ENCODE measurements around the gene CRYGC.
"Not testable (repeated sequence)": the region's sequence is repeated elsewhere in the genome, so short reads cannot be mapped to it uniquely, and the experiment has no call there.

The CRYGC gene

DNA sequence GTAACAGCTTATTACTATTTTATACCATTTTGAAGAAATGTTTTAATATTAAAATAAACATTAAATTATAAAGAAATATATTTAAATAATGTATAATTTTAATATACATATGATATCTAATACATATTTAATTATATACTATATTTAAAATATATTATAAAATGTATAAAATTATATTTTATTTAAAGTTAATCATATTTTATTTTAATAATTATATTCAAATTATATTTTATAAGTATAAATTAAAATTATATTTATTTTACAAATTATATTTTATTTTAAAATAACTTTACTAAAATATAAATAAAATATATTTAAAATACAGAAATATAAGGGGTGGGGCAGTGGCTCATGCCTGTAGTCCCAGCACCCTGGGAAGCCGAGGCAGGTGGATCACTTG, 7.4 kb downstream of the CRYGC start:
- H3K9ac ChIP-seq (ENCODE audit: low read length in 5 of 5), result no peak overlapping the region
- H3K9me3 ChIP-seq (ENCODE audit: control insufficient read depth in 5 of 5, low read length in 5 of 5), result peaks cover 0 to 4% (median 0%) of the 10 kb centered on the region in 5 donors
- no peaks in the 10 kb centered on the region for H3K36me3 ChIP-seq (ENCODE audit: control insufficient read depth in 5 of 5, insufficient read depth in 5 of 5, low read length in 5 of 5)
- peaks cover 0 to 8% (median 5%) of the 10 kb centered on the region in 5 donors for H3K4me1 ChIP-seq (ENCODE audit: control insufficient read depth in 5 of 5, insufficient read depth in 5 of 5, low read length in 5 of 5)
- no peak overlapping the region for H3K4me3 ChIP-seq (ENCODE audit: low read depth in 1 of 5, low read length in 5 of 5)
- no peak overlapping the region for H3K27ac ChIP-seq (ENCODE audit: low read depth, low read length)
- peaks cover 0 to 13% (median 5%) of the 10 kb centered on the region in 5 donors for H3K27me3 ChIP-seq (ENCODE audit: control insufficient read depth in 5 of 5, insufficient read depth in 4 of 5, low read length in 5 of 5)

DNA sequence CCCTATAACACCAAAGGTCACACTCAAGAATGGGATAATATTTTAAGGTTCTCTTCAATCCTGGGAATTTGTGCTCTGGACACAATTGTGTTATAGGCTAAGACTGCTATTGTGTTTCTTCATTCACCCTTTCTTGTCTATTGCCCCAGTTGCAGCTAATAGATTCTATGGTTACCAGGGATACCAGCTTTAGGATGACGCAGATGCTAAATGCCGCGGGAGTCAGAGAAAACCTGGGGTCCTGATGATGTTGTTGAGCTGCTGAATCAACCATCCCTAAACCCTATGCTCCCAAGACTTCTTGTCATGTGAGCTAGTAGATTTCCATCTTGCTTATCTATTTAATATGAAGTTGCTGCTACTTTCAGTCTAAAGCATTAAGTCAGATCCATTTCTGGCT, 10.7 kb downstream of the CRYGC start:
- Histone ChIP-seq H3K27ac (ENCODE audit: low read depth, low read length) (no peak overlapping the region), H3K36me3 (ENCODE audit: control insufficient read depth in 5 of 5, insufficient read depth in 5 of 5, low read length in 5 of 5) (no peaks in the 10 kb centered on the region), H3K27me3 (ENCODE audit: control insufficient read depth in 5 of 5, insufficient read depth in 4 of 5, low read length in 5 of 5) (peaks cover 0 to 2% (median 0%) of the 10 kb centered on the region in 5 donors), H3K4me1 (ENCODE audit: control insufficient read depth in 5 of 5, insufficient read depth in 5 of 5, low read length in 5 of 5) (peaks cover 0 to 2% (median 0%) of the 10 kb centered on the region in 5 donors), H3K4me3 (ENCODE audit: low read depth in 1 of 5, low read length in 5 of 5) (no peak overlapping the region), H3K9me3 (ENCODE audit: control insufficient read depth in 5 of 5, low read length in 5 of 5) (no peaks in the 10 kb centered on the region), H3K9ac (ENCODE audit: low read length in 5 of 5) (no peak overlapping the region)

DNA sequence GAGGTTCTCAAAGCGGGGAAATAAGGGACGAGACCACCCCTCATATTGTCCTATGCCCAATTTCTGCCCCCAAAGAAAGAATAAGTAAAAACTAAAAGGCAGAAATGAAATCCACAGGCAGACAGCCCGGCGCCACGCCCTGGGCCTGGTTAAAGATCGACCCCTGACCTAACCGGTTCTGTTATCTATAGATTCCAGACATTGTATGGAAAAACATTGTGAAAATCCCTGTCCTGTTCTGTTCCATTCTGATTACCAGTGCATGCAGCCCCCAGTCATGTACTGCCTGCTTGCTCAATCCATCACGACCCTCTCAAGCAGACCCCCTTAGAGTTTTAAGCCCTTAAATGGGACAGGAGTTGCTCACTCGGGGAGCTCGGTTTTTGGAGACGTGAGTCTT, 12.2 kb downstream of the CRYGC start:
- not testable (repeated sequence) for H3K4me1 ChIP-seq (ENCODE audit: control insufficient read depth in 5 of 5, insufficient read depth in 5 of 5, low read length in 5 of 5); H3K27me3 ChIP-seq (ENCODE audit: control insufficient read depth in 5 of 5, insufficient read depth in 4 of 5, low read length in 5 of 5); H3K36me3 ChIP-seq (ENCODE audit: control insufficient read depth in 5 of 5, insufficient read depth in 5 of 5, low read length in 5 of 5); H3K9ac ChIP-seq (ENCODE audit: low read length in 5 of 5); H3K4me3 ChIP-seq (ENCODE audit: low read depth in 1 of 5, low read length in 5 of 5); H3K9me3 ChIP-seq (ENCODE audit: control insufficient read depth in 5 of 5, low read length in 5 of 5); H3K27ac ChIP-seq (ENCODE audit: low read depth, low read length)

DNA sequence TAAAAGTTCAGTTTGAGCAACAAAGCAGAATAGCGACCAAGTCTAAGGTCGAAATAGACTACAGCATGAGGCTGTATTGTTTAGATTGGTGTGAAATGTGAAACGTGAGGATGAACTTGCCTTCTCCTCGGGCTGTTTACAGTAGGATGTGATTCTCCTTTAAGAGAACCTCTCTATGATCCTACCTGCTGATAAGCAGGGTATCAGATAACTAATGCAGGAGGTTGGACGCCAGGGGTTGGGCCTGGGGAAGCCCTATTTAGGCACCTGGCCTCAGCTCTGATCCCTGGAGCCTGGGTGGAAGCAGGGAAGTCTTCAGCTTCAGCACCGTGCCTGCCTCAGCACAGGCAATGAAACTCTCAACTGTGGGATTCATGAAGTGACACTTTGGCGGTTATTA, 16.7 kb downstream of the CRYGC start:
- no peak overlapping the region for H3K27ac ChIP-seq (ENCODE audit: low read depth, low read length)
- no peaks in the 10 kb centered on the region for H3K9me3 ChIP-seq (ENCODE audit: control insufficient read depth in 5 of 5, low read length in 5 of 5)
- peaks cover 0 to 10% (median 7%) of the 10 kb centered on the region in 5 donors for H3K27me3 ChIP-seq (ENCODE audit: control insufficient read depth in 5 of 5, insufficient read depth in 4 of 5, low read length in 5 of 5)
- H3K36me3 ChIP-seq (ENCODE audit: control insufficient read depth in 5 of 5, insufficient read depth in 5 of 5, low read length in 5 of 5), result no peaks in the 10 kb centered on the region
- H3K4me1 ChIP-seq (ENCODE audit: control insufficient read depth in 5 of 5, insufficient read depth in 5 of 5, low read length in 5 of 5), result peaks cover 0 to 3% (median 0%) of the 10 kb centered on the region in 5 donors
- no peak overlapping the region for H3K9ac ChIP-seq (ENCODE audit: low read length in 5 of 5)
- no peak overlapping the region for H3K4me3 ChIP-seq (ENCODE audit: low read depth in 1 of 5, low read length in 5 of 5)

DNA sequence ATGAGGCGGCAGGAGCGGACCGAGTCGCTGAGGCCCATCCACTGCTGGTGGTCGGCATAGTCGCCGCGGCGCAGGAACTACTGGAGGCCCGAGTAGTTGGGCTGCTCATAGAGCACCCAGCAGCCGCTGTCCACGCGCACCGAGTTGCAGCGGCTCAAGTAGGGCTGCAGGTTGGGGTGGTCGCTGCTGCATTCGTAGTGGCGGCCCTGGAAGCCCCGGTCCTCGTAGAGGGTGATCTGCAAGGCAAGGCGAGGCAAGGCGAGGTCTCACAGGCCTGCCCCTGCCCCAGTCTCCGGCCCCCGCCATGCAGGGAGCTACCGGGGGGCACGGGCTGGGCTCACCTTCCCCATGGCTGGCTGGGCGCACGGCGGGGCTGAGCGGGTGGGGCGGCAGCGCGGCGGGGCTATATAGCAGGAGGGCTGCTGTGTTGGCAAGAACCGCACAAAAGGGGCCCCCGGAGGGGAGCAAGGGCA, 17.3 kb downstream of the CRYGC start:
- not testable (repeated sequence) for H3K4me1 ChIP-seq (ENCODE audit: control insufficient read depth in 5 of 5, insufficient read depth in 5 of 5, low read length in 5 of 5); H3K27me3 ChIP-seq (ENCODE audit: control insufficient read depth in 5 of 5, insufficient read depth in 4 of 5, low read length in 5 of 5); H3K9ac ChIP-seq (ENCODE audit: low read length in 5 of 5); H3K4me3 ChIP-seq (ENCODE audit: low read depth in 1 of 5, low read length in 5 of 5); H3K27ac ChIP-seq (ENCODE audit: low read depth, low read length); H3K36me3 ChIP-seq (ENCODE audit: control insufficient read depth in 5 of 5, insufficient read depth in 5 of 5, low read length in 5 of 5); H3K9me3 ChIP-seq (ENCODE audit: control insufficient read depth in 5 of 5, low read length in 5 of 5)

DNA sequence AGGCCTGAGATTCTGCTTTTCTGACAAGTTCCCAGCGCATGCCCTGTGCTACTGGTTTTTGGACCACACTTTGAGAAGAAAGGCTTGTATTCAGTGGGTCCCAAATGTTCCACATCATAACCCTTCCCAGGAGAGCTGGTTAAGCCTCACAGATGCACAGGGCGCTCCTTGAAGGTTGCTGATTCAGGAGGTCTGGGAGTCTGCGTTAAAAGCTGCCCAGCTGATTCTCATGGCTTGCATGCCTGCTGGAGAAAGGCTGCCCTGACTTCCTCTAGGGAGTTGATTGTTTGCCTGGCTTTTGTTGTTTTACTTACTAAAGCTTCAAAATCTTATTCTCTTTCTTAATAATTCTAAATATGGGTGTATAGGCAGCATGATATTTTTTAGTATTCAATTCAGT, 26.0 kb downstream of the CRYGC start:
- Histone ChIP-seq H3K4me3 (ENCODE audit: low read depth in 1 of 5, low read length in 5 of 5) (no peak overlapping the region), H3K36me3 (ENCODE audit: control insufficient read depth in 5 of 5, insufficient read depth in 5 of 5, low read length in 5 of 5) (no peaks in the 10 kb centered on the region), H3K27ac (ENCODE audit: low read depth, low read length) (no peak overlapping the region), H3K9ac (ENCODE audit: low read length in 5 of 5) (no peak overlapping the region), H3K9me3 (ENCODE audit: control insufficient read depth in 5 of 5, low read length in 5 of 5) (no peaks in the 10 kb centered on the region), H3K4me1 (ENCODE audit: control insufficient read depth in 5 of 5, insufficient read depth in 5 of 5, low read length in 5 of 5) (no peaks in the 10 kb centered on the region), H3K27me3 (ENCODE audit: control insufficient read depth in 5 of 5, insufficient read depth in 4 of 5, low read length in 5 of 5) (no peaks in the 10 kb centered on the region)

DNA sequence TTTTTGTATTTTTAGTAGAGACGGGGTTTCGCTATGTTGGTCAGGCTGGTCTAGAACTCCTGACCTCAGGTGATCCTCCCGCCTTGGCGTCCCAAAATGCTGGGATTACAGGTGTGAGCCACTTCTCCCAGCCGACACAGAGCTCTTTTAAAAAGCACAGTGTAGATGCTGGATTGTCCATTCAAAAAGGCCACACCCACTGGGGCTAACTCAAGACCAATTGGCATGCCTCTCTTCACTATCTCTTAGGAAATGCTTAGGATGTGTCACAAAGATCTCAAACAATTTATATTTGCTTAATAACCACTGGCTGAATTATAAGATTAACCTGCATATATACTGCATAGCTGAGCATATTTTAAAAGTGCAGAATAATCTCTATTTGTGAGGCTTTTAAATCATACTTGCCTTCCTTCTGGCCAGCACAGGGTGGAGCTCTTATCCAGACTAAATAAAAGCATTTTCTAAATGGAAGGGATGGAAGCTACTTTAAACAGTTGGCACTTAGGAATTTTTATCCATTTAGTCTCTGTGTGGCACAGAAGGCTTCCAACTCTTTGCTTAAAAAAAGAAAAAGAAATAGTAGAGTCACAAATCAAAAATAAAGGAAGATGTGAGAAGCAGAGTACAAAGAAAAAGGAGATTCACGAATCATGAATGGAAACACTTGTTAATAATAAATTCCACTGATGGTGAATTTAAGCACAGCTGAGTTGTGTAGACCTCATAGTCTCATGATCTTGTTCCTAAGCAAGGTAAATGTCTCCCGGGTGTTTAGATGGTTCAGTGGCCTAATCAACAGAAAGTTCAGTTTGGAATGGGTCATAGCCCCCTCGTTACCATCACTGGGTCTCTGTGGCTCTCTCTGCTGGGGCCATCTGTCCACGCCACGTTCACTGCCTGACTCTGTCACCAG, 27.7 kb downstream of the CRYGC start:
- H3K27me3 ChIP-seq (ENCODE audit: control insufficient read depth in 5 of 5, insufficient read depth in 4 of 5, low read length in 5 of 5), result no peaks in the 10 kb centered on the region
- no peak overlapping the region for H3K4me3 ChIP-seq (ENCODE audit: low read depth in 1 of 5, low read length in 5 of 5)
- H3K9ac ChIP-seq (ENCODE audit: low read length in 5 of 5), result no peak overlapping the region
- no peaks in the 10 kb centered on the region for H3K9me3 ChIP-seq (ENCODE audit: control insufficient read depth in 5 of 5, low read length in 5 of 5)
- no peaks in the 10 kb centered on the region for H3K4me1 ChIP-seq (ENCODE audit: control insufficient read depth in 5 of 5, insufficient read depth in 5 of 5, low read length in 5 of 5)
- no peaks in the 10 kb centered on the region for H3K36me3 ChIP-seq (ENCODE audit: control insufficient read depth in 5 of 5, insufficient read depth in 5 of 5, low read length in 5 of 5)
- no peak overlapping the region for H3K27ac ChIP-seq (ENCODE audit: low read depth, low read length)

DNA sequence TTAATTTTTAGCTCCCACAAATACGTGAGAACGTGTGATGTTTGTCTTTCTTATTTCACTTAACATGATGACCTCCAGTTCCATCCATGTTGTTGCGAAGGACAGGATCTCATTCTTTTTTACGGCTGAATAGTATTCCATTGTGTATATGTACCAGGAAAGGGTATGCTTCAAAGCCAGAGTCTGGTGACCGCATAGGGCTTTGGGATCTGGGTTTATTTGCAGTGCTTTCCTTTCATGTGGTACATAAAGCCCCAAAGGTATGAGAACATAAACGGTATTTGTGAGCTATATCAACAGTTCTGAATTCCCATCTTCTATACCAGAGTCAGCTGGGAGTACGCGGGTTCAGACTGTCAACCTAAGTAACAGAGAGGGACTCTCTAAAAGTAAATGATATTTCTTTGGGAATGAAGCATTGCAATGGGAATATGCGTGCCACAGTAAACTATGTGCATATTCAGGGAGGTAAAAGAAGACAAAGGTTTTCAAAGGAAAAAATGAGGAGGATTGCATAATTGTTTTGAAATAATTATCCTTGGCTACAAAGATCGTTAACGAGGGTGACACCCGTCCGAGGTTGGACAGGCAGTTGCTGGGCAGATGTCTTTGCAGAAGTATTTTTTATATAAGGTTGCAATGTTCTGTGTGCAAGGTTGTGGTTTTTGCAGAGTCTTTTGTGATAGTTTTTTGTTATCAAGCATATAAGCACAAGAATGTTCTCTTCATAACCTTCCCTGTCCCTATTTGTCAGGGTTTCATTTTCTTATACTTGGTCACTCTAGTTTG, 29.8 kb downstream of the CRYGC start:
- H3K4me1 ChIP-seq (ENCODE audit: control insufficient read depth in 5 of 5, insufficient read depth in 5 of 5, low read length in 5 of 5), result no peaks in the 10 kb centered on the region
- H3K27ac ChIP-seq (ENCODE audit: low read depth, low read length), result no peak overlapping the region
- no peaks in the 10 kb centered on the region for H3K9me3 ChIP-seq (ENCODE audit: control insufficient read depth in 5 of 5, low read length in 5 of 5)
- no peaks in the 10 kb centered on the region for H3K27me3 ChIP-seq (ENCODE audit: control insufficient read depth in 5 of 5, insufficient read depth in 4 of 5, low read length in 5 of 5)
- H3K9ac ChIP-seq (ENCODE audit: low read length in 5 of 5), result no peak overlapping the region
- no peak overlapping the region for H3K4me3 ChIP-seq (ENCODE audit: low read depth in 1 of 5, low read length in 5 of 5)
- H3K36me3 ChIP-seq (ENCODE audit: control insufficient read depth in 5 of 5, insufficient read depth in 5 of 5, low read length in 5 of 5), result no peaks in the 10 kb centered on the region

DNA sequence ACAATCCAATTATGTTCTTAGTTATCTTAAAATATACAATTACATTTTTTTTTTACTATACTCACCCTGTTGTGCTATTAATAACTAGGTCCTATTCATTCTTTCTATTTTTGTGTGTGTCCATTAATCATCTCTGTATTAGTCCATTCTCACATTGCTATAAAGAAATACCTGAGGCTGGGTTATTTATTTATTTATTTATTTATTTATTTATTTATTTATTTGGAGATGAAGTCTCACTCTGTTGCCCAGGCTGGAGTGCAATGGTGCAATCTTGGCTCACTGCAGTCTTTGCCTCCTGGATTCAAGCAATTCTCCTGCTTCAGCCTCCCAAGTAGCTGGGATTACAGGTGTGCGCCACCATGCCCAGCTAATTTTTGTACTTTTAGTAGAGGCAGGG, 30.9 kb downstream of the CRYGC start:
- H3K4me3 ChIP-seq (ENCODE audit: low read depth in 1 of 5, low read length in 5 of 5); H3K36me3 ChIP-seq (ENCODE audit: control insufficient read depth in 5 of 5, insufficient read depth in 5 of 5, low read length in 5 of 5); H3K9ac ChIP-seq (ENCODE audit: low read length in 5 of 5); H3K27me3 ChIP-seq (ENCODE audit: control insufficient read depth in 5 of 5, insufficient read depth in 4 of 5, low read length in 5 of 5); H3K27ac ChIP-seq (ENCODE audit: low read depth, low read length); H3K9me3 ChIP-seq (ENCODE audit: control insufficient read depth in 5 of 5, low read length in 5 of 5); H3K4me1 ChIP-seq (ENCODE audit: control insufficient read depth in 5 of 5, insufficient read depth in 5 of 5, low read length in 5 of 5): not testable (repeated sequence)

DNA sequence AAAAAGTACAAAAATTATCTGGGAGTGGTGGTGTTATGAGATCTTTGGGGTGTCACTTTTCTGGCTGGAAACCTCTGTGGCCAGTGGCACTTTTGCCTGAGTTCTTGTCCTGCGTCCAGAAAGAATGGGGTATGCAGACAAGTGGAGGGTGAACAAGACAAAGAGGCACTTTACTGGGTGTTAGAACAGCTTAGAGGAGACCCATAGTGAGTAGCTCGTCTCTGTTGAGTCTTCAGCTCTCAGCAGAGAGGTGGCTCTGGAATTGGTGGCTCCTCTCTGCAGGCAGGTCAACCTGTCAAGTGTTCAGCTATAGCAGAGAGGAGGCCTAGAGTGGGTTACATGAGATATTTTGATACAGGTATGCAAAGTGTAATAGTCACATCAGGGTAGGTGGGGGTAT, 31.4 kb downstream of the CRYGC start:
- Histone ChIP-seq H3K4me1 (ENCODE audit: control insufficient read depth in 5 of 5, insufficient read depth in 5 of 5, low read length in 5 of 5) (no peaks in the 10 kb centered on the region), H3K9ac (ENCODE audit: low read length in 5 of 5) (no peak overlapping the region), H3K27me3 (ENCODE audit: control insufficient read depth in 5 of 5, insufficient read depth in 4 of 5, low read length in 5 of 5) (no peaks in the 10 kb centered on the region), H3K27ac (ENCODE audit: low read depth, low read length) (no peak overlapping the region), H3K9me3 (ENCODE audit: control insufficient read depth in 5 of 5, low read length in 5 of 5) (no peaks in the 10 kb centered on the region), H3K4me3 (ENCODE audit: low read depth in 1 of 5, low read length in 5 of 5) (no peak overlapping the region), H3K36me3 (ENCODE audit: control insufficient read depth in 5 of 5, insufficient read depth in 5 of 5, low read length in 5 of 5) (no peaks in the 10 kb centered on the region)
